Right lobe of liver (tissue), 6 donors: ENCODE measurements around the gene VSTM2B. TPM values are rescaled to one million over a fixed set of nuclear protein-coding genes. Genes with fewer than 3 reads are reported as not detected.
A peak's percentile ranks its signal among the peaks of the same experiment; 100 is the strongest.

Experiments used
- ATAC-seq, 4 donors: fragments of 200-7000 bp; cut with Tn5 transposase; one replicate each; pipeline ENCODE4 v1.9.1; 2020; ENCODE audit warnings: mild to moderate bottlenecking in 4 of 4, moderate library complexity in 4 of 4
- DNase-seq, 3 donors: peaks; one replicate each; pipeline ENCODE4 v3.0.0-alpha.2; 2020
- H3K27ac ChIP-seq, 3 donors: fragments of 200-600 bp; one replicate each; pipeline ENCODE4 v1.8.0; 2022
- H3K27me3 ChIP-seq, 2 donors: fragments of 200-600 bp; one replicate each; pipeline ENCODE4 v1.8.0; 2022
- H3K36me3 ChIP-seq, 4 donors: fragments of 200-600 bp; sonication (generic) in 1 of 4; one replicate each; pipeline versions ENCODE4 v1.5.1 to v1.8.0; 2017 to 2022; ENCODE audit warnings: control low read depth in 1 of 4
- H3K4me1 ChIP-seq, 4 donors: fragments of 200-600 bp; sonication (generic) in 1 of 4; one replicate each; pipeline versions ENCODE4 v1.5.1 to v1.8.0; 2017 to 2022; ENCODE audit warnings: control low read depth in 1 of 4
- H3K4me3 ChIP-seq, 3 donors: fragments of 200-600 bp; one replicate each; pipeline ENCODE4 v1.8.0; 2022
- H3K9me3 ChIP-seq, 4 donors: fragments of 200-600 bp; sonication (generic) in 1 of 4; one replicate each; pipeline versions ENCODE4 v1.5.1 to v1.8.0; 2017 to 2022; ENCODE audit warnings: control low read depth in 1 of 4
- CTCF ChIP-seq, 4 donors: fragments of 200-600 bp in 3 of 4; fragments of 450-650 bp in 1 of 4; IDR thresholded peaks; one replicate each; pipeline versions ENCODE4 v1.5.1 to v1.8.0; 2016 to 2022; ENCODE audit warnings: antibody characterized with exemption in 4 of 4, mild to moderate bottlenecking in 2 of 4
- POLR2A ChIP-seq: fragments of 450-650 bp; IDR thresholded peaks from one replicate; pipeline ENCODE4 v1.6.1; 2017; ENCODE audit warnings: antibody characterized with exemption, mild to moderate bottlenecking
- WGBS: methylation state at CpG from one replicate; pipeline ENCODE4 v1.1.6; 2018; ENCODE audit warnings: low coverage, low lambda C conversion rate; ENCODE audit not compliant: insufficient coverage; ENCODE audit errors: missing lambda C conversion rate; 5-methylcytosine and 5-hydroxymethylcytosine counted together
- intact Hi-C, 2 donors: fragments of 100-400 bp; cut with DNase I; formaldehyde crosslinking; loops; one replicate each; pipeline versions ENCODE4 v1.11.2 to v1.14.1; 2022
- total RNA-seq, 6 experiments: library from RNA; depleted of rRNA in 2 of 6; stranded (reverse); fragments of >200 nt in 2 of 6; fragmentation: NEBNext Ultra II Directional in 3 of 6; extraction: Animal tissue kit (Norgen Biotek cat#: 25700) in 3 of 6; gene quantifications; one replicate each; pipeline versions ENCODE4 v1.1.0 to v1.2.4, GENCODE V29; 2016 to 2023
- donor health status: DM: no; HTN: yes; CAD: no.
- donor health status: DM: no; HTN: no; CAD: no.
- donor health status: DM: no; HTN: no; CAD: no.
- donor health status: DM: no; HTN: yes; CAD: no.
- donor health status: DM: no; HTN: yes; CAD: no.

The VSTM2B gene
- total RNA-seq, 6 experiments from 2014 or later = not detected

GRCh38 chr19:29587518-29587986 is 61.8 kb downstream of the VSTM2B start:
- intact Hi-C loops = no loop called here
- ATAC-seq = peak in 1 of 4 donors; percentile 31
- no peaks in the 10 kb centered on the region for H3K36me3 ChIP-seq
- H3K4me1 ChIP-seq = no peaks in the 10 kb centered on the region
- no peak for TF ChIP-seq POLR2A
- no peak for TF ChIP-seq CTCF (IDR thresholded peaks at IDR 0.05)
- DNase-seq = no peak
- H3K4me3 ChIP-seq = no peak overlapping the region
- H3K9me3 ChIP-seq = no peaks in the 10 kb centered on the region
- WGBS = 28% methylated on average over 2 of the region's 2 CpGs
- no peaks in the 10 kb centered on the region for H3K27me3 ChIP-seq
- no peak overlapping the region for H3K27ac ChIP-seq

- H3K27me3 ChIP-seq = no peaks in the 10 kb centered on the region
- H3K4me1 ChIP-seq = no peaks in the 10 kb centered on the region
- no peaks in the 10 kb centered on the region for H3K9me3 ChIP-seq
- no peak overlapping the region for H3K27ac ChIP-seq
- no peaks in the 10 kb centered on the region for H3K36me3 ChIP-seq
- 63% methylated on average over 2 of the region's 2 CpGs for WGBS
- H3K4me3 ChIP-seq = no peak overlapping the region
- ATAC-seq (no peak), DNase-seq (no peak)
- no peak for TF ChIP-seq POLR2A
- no peak for TF ChIP-seq CTCF (IDR thresholded peaks at IDR 0.05)
- intact Hi-C loops = no loop called here
Observed at GRCh38 chr19:29588095-29588494, 62.3 kb downstream of the VSTM2B start.

GRCh38 chr19:29590278-29590677 is 64.5 kb downstream of the VSTM2B start:
- WGBS = 44% methylated on average over 5 of the region's 5 CpGs

GRCh38 chr19:29591670-29592069 is 65.9 kb downstream of the VSTM2B start:
- DNase-seq = no peak
- TF ChIP-seq POLR2A = no peak
- no peak for TF ChIP-seq CTCF (IDR thresholded peaks at IDR 0.05)
- no peak overlapping the region for H3K27ac ChIP-seq
- H3K36me3 ChIP-seq = no peaks in the 10 kb centered on the region
- no peaks in the 10 kb centered on the region for H3K4me1 ChIP-seq
- ATAC-seq = no peak
- intact Hi-C loops = no loop called here
- H3K9me3 ChIP-seq = no peaks in the 10 kb centered on the region
- H3K27me3 ChIP-seq = no peaks in the 10 kb centered on the region
- whole genome bisulfite sequencing = no CpG with 5 or more reads among the region's 3 CpGs
- H3K4me3 ChIP-seq = no peak overlapping the region

More at GRCh38 chr19:29590278-29590677, 64.5 kb downstream of the VSTM2B start:
- Histone ChIP-seq H3K27me3 (no peaks in the 10 kb centered on the region), H3K9me3 (no peaks in the 10 kb centered on the region), H3K4me1 (no peaks in the 10 kb centered on the region), H3K36me3 (no peaks in the 10 kb centered on the region), H3K4me3 (no peak overlapping the region), H3K27ac (no peak overlapping the region)
- no peak for DNase-seq
- intact Hi-C loops = no loop called here
- TF ChIP-seq POLR2A (no peak), CTCF (IDR thresholded peaks at IDR 0.05) (no peak)
- ATAC-seq = no peak

GRCh38 chr19:29593869-29594268 is 68.1 kb downstream of the VSTM2B start:
- WGBS = 27% methylated on average over 3 of the region's 6 CpGs
- Histone ChIP-seq H3K4me3 (no peak overlapping the region), H3K36me3 (no peaks in the 10 kb centered on the region), H3K27ac (no peak overlapping the region), H3K4me1 (no peaks in the 10 kb centered on the region), H3K9me3 (no peaks in the 10 kb centered on the region), H3K27me3 (no peaks in the 10 kb centered on the region)
- TF ChIP-seq POLR2A (no peak), CTCF (IDR thresholded peaks at IDR 0.05) (no peak)
- no peak for ATAC-seq
- intact Hi-C loops = no loop called here
- no peak for DNase-seq
